HL-60 (cell line): ENCODE results near the gene POU4F1.

Source experiments
- CTCF ChIP-seq: IDR thresholded peaks from one replicate; pipeline ENCODE4 v1.5.1; 2011; ENCODE audit warnings: low read length, control low read depth, inconsistent platforms; ENCODE audit not compliant: insufficient read depth
- POLR2AphosphoS5 ChIP-seq: IDR thresholded peaks from 2 replicates; pipeline ENCODE4 v1.6.1; 2012; ENCODE audit warnings: low read depth
- REST ChIP-seq: IDR thresholded peaks from 2 replicates; pipeline ENCODE4 v1.6.1; 2012; ENCODE audit warnings: low read depth; ENCODE audit not compliant: insufficient replicate concordance

- TF ChIP-seq CTCF (no peak), REST (no peak), POLR2AphosphoS5 (no peak)
These were observed 41.0 kb downstream of the POU4F1 start for GRCh38 chr13:78562237-78562889.
